Caco-2 (cell line): ENCODE data around the gene DNAJC13. TPM values are rescaled to one million over a fixed set of nuclear protein-coding genes. Genes with fewer than 3 reads are reported as not detected.

Experiments
- BruUV-seq: library from RNA; stranded (reverse); fragments of 400-500 nt; replicated peaks from 2 replicates; lab custom pipeline; 2021; lab: Mats Ljungman, UMichigan
- CTCF ChIA-PET: fragments of 300-600 bp; sonication (Branson Sonifier 250); formaldehyde crosslinking; loops from one replicate; lab custom pipeline; 2022; ENCODE audit warnings: antibody characterized with exemption; lab: Charles Lee
- POLR2A ChIA-PET: fragments of 300-600 bp; sonication (Branson Sonifier 250); formaldehyde crosslinking; loops from one replicate; lab custom pipeline; 2022; ENCODE audit warnings: antibody characterized with exemption; lab: Charles Lee
- DNase-seq, 2 experiments: peaks; one replicate each; pipeline versions ENCODE4 v3.0.0 to v3.0.0-alpha.2; 2020 to 2022
- H3K27me3 ChIP-seq: replicated peaks from 2 replicates; pipeline ENCODE4 v1.6.0; 2011; ENCODE audit warnings: low read length; ENCODE audit not compliant: control insufficient read depth, insufficient read depth
- H3K36me3 ChIP-seq: 2 replicates; pipeline ENCODE4 v1.5.1; 2011; ENCODE audit warnings: low read length; ENCODE audit not compliant: control insufficient read depth, insufficient read depth
- H3K4me1 ChIP-seq: fragments of 250-450 bp; sonication (Bioruptor Pico); 2 replicates; pipeline ENCODE4 v1.5.1; 2020; ENCODE audit warnings: mild to moderate bottlenecking
- H3K4me3 ChIP-seq: 2 replicates; pipeline ENCODE4 v1.5.1; 2011; ENCODE audit warnings: low read depth, mild to moderate bottlenecking, control low read depth, low read length
- H3K9me3 ChIP-seq: fragments of 250-450 bp; sonication (Bioruptor Pico); 2 replicates; pipeline ENCODE4 v1.5.1; 2020; ENCODE audit warnings: mild to moderate bottlenecking, moderate library complexity
- H3K27ac Mint-ChIP-seq: one replicate; pipeline ENCODE4 v1.8.0; 2022; ENCODE audit warnings: mixed read lengths; ENCODE audit not compliant: unreplicated experiment
- H3K27me3 Mint-ChIP-seq: one replicate; pipeline ENCODE4 v1.8.0; 2022; ENCODE audit warnings: mixed read lengths; ENCODE audit not compliant: insufficient read depth, unreplicated experiment
- H3K36me3 Mint-ChIP-seq: one replicate; pipeline ENCODE4 v1.8.0; 2022; ENCODE audit warnings: mild to moderate bottlenecking, mixed read lengths; ENCODE audit not compliant: insufficient read depth, unreplicated experiment
- H3K4me1 Mint-ChIP-seq: one replicate; pipeline ENCODE4 v1.8.0; 2022; ENCODE audit warnings: low read depth, mixed read lengths; ENCODE audit not compliant: unreplicated experiment
- H3K4me3 Mint-ChIP-seq: one replicate; pipeline ENCODE4 v1.8.0; 2022; ENCODE audit warnings: mild to moderate bottlenecking, moderate library complexity, mixed read lengths; ENCODE audit not compliant: unreplicated experiment
- H3K9me3 Mint-ChIP-seq: one replicate; pipeline ENCODE4 v1.8.0; 2022; ENCODE audit warnings: mixed read lengths; ENCODE audit not compliant: unreplicated experiment
- intact Hi-C: fragments of 100-400 bp; cut with micrococcal nuclease; formaldehyde crosslinking; loops from one replicate; pipeline ENCODE4 v1.10.0; 2022; ENCODE audit not compliant: unreplicated experiment
- total RNA-seq: library from RNA; stranded (reverse); gene quantifications from 2 replicates; pipeline ENCODE4 v1.2.3, GENCODE V29; 2022
- TF ChIP-seq, protein P1 (sequence below), 2 experiments: fragments of 200-600 bp in 1 of 2; IDR thresholded peaks; 1 replicate in 1 of 2; 2 replicates in 1 of 2; pipeline versions ENCODE4 v1.5.1 to v1.8.0; 2011 to 2022; ENCODE audit warnings: antibody characterized with exemption in 1 of 2, control low read depth in 1 of 2, inconsistent platforms in 1 of 2, low read depth in 1 of 2, low read length in 1 of 2, mild to moderate bottlenecking in 1 of 2, moderate library complexity in 1 of 2; ENCODE audit not compliant: insufficient read depth in 1 of 2, severe bottlenecking in 1 of 2, unreplicated experiment in 1 of 2

The DNAJC13 gene
- total RNA-seq, 1 experiment from 2014 or later = 42.3 TPM

DNA sequence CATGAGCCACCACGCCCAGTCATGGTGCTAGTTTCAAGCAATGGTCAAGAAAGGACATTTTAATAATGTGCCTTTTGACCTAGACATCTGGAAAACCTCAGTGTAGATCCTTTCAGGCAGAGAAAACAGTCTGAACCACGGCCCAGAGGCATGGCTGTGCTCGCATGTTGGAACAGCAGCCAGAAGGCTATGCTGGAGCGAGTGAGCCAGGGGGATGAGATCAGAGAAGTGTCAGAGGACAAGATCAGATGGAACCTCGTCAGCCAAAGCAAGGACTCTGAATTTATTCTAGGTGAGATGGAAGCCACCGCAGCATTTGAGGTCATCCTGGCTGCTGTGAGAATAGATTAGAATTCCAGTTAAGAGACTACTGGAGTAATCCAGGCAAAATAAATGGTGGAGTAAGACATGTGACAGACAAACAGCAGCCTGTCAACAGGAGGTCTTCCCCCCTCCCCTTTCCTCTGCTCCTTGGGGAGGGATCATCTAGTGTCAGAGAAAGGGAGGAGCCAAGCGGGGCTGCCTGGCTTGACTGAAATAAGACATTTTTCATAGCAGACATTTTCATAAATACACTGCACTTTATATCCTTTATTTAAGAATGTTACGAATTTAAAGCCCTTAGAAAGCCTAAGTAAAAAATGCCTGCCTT lies 139.3 kb downstream of the DNAJC13 start:
- no peak overlapping the region for H3K4me3 ChIP-seq
- no peaks in the 10 kb centered on the region for H3K4me1 ChIP-seq
- H3K4me1 Mint-ChIP-seq = no peaks in the 10 kb centered on the region
- no peaks in the 10 kb centered on the region for H3K36me3 Mint-ChIP-seq
- ChIA-PET POLR2A (no interaction called here), CTCF (no interaction called here)
- no peaks in the 10 kb centered on the region for H3K9me3 ChIP-seq
- H3K27ac Mint-ChIP-seq = no peak overlapping the region
- no peaks in the 10 kb centered on the region for H3K27me3 Mint-ChIP-seq
- H3K36me3 ChIP-seq = no peaks in the 10 kb centered on the region
- H3K27me3 ChIP-seq = no peaks in the 10 kb centered on the region
- no peak overlapping the region for H3K4me3 Mint-ChIP-seq
- DNase-seq = no peak
- TF ChIP-seq, protein P1, sequence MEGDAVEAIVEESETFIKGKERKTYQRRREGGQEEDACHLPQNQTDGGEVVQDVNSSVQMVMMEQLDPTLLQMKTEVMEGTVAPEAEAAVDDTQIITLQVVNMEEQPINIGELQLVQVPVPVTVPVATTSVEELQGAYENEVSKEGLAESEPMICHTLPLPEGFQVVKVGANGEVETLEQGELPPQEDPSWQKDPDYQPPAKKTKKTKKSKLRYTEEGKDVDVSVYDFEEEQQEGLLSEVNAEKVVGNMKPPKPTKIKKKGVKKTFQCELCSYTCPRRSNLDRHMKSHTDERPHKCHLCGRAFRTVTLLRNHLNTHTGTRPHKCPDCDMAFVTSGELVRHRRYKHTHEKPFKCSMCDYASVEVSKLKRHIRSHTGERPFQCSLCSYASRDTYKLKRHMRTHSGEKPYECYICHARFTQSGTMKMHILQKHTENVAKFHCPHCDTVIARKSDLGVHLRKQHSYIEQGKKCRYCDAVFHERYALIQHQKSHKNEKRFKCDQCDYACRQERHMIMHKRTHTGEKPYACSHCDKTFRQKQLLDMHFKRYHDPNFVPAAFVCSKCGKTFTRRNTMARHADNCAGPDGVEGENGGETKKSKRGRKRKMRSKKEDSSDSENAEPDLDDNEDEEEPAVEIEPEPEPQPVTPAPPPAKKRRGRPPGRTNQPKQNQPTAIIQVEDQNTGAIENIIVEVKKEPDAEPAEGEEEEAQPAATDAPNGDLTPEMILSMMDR (IDR thresholded peaks at IDR 0.05; ENCODE audit: insufficient read depth in 1 of 2, low read depth in 1 of 2, low read length in 1 of 2, severe bottlenecking in 1 of 2, unreplicated experiment in 1 of 2) = no peak
- BruUV-seq = no TSS peak
- no peaks in the 10 kb centered on the region for H3K9me3 Mint-ChIP-seq
- intact Hi-C loops = no loop called here

DNA sequence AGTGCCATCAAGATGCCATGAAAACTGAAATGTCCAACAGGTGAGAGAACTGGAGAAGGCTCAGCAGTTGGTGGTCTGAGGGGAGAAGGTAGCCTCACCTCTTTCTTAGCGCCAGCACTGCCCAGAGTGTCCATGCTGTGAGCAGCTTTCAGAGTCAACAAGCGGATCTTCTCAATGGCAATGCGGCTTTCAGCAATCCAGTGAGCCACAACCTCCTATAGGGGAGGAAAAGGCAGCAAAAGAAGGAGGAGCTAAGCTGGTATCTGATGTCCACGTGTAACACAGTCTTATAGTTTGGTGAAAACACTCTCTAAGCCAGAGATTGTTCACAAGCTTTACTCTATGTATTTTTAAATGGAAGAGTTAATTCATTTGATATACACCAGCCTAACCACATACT lies 143.7 kb downstream of the DNAJC13 start:
- no peak overlapping the region for H3K4me3 Mint-ChIP-seq
- CTCF ChIA-PET = no interaction called here
- TF ChIP-seq, protein P1 (IDR thresholded peaks at IDR 0.05; ENCODE audit: insufficient read depth in 1 of 2, low read depth in 1 of 2, low read length in 1 of 2, severe bottlenecking in 1 of 2, unreplicated experiment in 1 of 2) = no peak
- intact Hi-C loops = no loop called here
- no peak overlapping the region for H3K27ac Mint-ChIP-seq
- H3K36me3 Mint-ChIP-seq = no peaks in the 10 kb centered on the region
- Histone ChIP-seq H3K4me1 (no peaks in the 10 kb centered on the region), H3K27me3 (no peaks in the 10 kb centered on the region), H3K4me3 (no peak overlapping the region), H3K9me3 (no peaks in the 10 kb centered on the region), H3K36me3 (no peaks in the 10 kb centered on the region)
- no peaks in the 10 kb centered on the region for H3K9me3 Mint-ChIP-seq
- H3K27me3 Mint-ChIP-seq = no peaks in the 10 kb centered on the region
- DNase-seq = no peak
- no peaks in the 10 kb centered on the region for H3K4me1 Mint-ChIP-seq
- no TSS peak for BruUV-seq
- POLR2A ChIA-PET = no interaction called here

DNA sequence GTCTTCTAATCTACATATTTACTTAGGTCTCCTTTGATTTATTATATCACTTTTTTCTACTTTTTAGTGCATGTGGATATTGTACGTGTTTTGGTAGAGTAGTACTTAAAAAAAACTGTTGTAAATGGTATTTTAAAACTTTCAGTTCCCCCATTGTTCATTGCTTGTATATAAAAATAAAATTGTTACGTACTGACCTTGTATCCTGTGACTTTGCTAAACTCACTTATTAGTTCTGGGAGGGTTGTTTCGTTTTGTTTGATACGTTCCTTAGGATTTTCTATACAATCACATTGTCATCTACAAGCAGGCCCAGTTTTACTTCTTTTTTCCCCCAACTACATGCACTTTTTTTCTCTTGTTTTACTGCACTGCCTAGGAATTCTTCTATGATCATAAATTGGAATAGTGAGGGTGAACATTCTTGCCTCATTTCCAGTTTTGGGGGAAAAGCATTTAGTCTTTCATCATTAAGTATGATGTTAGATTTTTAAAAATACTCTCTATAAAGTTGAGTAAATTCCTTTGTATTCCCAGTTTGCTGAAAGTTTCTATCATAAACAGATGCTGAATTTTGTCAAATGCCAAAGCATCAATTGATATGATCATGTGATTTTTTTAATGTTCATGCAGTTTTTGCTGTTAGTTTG lies 146.2 kb downstream of the DNAJC13 start:
- Mint-ChIP-seq H3K36me3 (no peaks in the 10 kb centered on the region), H3K4me3 (no peak overlapping the region), H3K4me1 (no peaks in the 10 kb centered on the region), H3K9me3 (no peaks in the 10 kb centered on the region), H3K27ac (no peak overlapping the region), H3K27me3 (no peaks in the 10 kb centered on the region)
- no peaks in the 10 kb centered on the region for H3K36me3 ChIP-seq
- DNase-seq = no peak
- intact Hi-C loops = no loop called here
- no peaks in the 10 kb centered on the region for H3K9me3 ChIP-seq
- CTCF ChIA-PET = no interaction called here
- BruUV-seq = no TSS peak
- H3K4me1 ChIP-seq = no peaks in the 10 kb centered on the region
- no peaks in the 10 kb centered on the region for H3K27me3 ChIP-seq
- POLR2A ChIA-PET = no interaction called here
- TF ChIP-seq, protein P1 (IDR thresholded peaks at IDR 0.05; ENCODE audit: insufficient read depth in 1 of 2, low read depth in 1 of 2, low read length in 1 of 2, severe bottlenecking in 1 of 2, unreplicated experiment in 1 of 2) = no peak
- no peak overlapping the region for H3K4me3 ChIP-seq
